ENCODE measurements around the gene DEF6. TPM values are rescaled to one million over a fixed set of nuclear protein-coding genes. Genes with fewer than 3 reads are reported as not detected.
A peak's percentile ranks its signal among the peaks of the same experiment; 100 is the strongest.

The DEF6 gene
- total and polyA plus RNA-seq, 2 of the 13 experiments (the other 11 are each of a cell fraction or from before 2014, with no cell fraction given), result 5.2 to 10.0 TPM

- TF ChIP-seq RXRA (CRISPR knock-in tag; IDR thresholded peaks at IDR 0.05) (peak; percentile 67; the same call in 1 of the 2 replicates), ZNF878 (CRISPR knock-in tag; IDR thresholded peaks at IDR 0.05) (no peak), ZGPAT (CRISPR knock-in tag; IDR thresholded peaks at IDR 0.05) (peak; percentile 60), ZNF562 (CRISPR knock-in tag; IDR thresholded peaks at IDR 0.05; ENCODE audit: borderline replicate concordance) (no peak), ELF1 (CRISPR knock-in tag; IDR thresholded peaks at IDR 0.05) (peak; percentile 38; the same call in 1 of the 2 replicates), GABPB1 (CRISPR knock-in tag; IDR thresholded peaks at IDR 0.05) (peak; percentile 60; the same call in 1 of the 2 replicates), ZNF616 (CRISPR knock-in tag; IDR thresholded peaks at IDR 0.05; ENCODE audit: low read depth) (no peak), SKI (IDR thresholded peaks at IDR 0.05; ENCODE audit: partially characterized antibody) (peak; percentile 77), ARID5B (CRISPR knock-in tag; IDR thresholded peaks at IDR 0.05) (peak; percentile 83), ZBTB38 (CRISPR knock-in tag; IDR thresholded peaks at IDR 0.05) (peak; percentile 60; the same call in 1 of the 2 replicates), BCL3 (CRISPR knock-in tag; IDR thresholded peaks at IDR 0.05) (no peak), SOX13 (IDR thresholded peaks at IDR 0.05) (no peak; the same call in 1 of the 2 replicates), SOX13 (CRISPR knock-in tag; conservative IDR thresholded peaks at IDR 0.05 in 1 of 2, IDR thresholded peaks at IDR 0.05 in 1 of 2) (0 out of 4 replicates have a peak, but pooled peaks of 1 of the 2 experiments have one; percentile 23), SALL1 (CRISPR knock-in tag; IDR thresholded peaks at IDR 0.05) (peak; percentile 41; the same call in 1 of the 2 replicates), FOXK1 (CRISPR knock-in tag; IDR thresholded peaks at IDR 0.05; ENCODE audit: borderline replicate concordance, low read depth) (peak; percentile 74; the same call in 1 of the 2 replicates)
- TF ChIP-seq, protein P1, sequence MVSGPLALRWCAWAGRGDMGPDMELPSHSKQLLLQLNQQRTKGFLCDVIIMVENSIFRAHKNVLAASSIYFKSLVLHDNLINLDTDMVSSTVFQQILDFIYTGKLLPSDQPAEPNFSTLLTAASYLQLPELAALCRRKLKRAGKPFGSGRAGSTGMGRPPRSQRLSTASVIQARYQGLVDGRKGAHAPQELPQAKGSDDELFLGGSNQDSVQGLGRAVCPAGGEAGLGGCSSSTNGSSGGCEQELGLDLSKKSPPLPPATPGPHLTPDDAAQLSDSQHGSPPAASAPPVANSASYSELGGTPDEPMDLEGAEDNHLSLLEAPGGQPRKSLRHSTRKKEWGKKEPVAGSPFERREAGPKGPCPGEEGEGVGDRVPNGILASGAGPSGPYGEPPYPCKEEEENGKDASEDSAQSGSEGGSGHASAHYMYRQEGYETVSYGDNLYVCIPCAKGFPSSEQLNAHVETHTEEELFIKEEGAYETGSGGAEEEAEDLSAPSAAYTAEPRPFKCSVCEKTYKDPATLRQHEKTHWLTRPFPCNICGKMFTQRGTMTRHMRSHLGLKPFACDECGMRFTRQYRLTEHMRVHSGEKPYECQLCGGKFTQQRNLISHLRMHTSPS (CRISPR knock-in tag; IDR thresholded peaks at IDR 0.05; ENCODE audit: low read depth), result peak; percentile 89
- TF ChIP-seq, protein P2, sequence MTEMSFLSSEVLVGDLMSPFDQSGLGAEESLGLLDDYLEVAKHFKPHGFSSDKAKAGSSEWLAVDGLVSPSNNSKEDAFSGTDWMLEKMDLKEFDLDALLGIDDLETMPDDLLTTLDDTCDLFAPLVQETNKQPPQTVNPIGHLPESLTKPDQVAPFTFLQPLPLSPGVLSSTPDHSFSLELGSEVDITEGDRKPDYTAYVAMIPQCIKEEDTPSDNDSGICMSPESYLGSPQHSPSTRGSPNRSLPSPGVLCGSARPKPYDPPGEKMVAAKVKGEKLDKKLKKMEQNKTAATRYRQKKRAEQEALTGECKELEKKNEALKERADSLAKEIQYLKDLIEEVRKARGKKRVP (CRISPR knock-in tag; IDR thresholded peaks at IDR 0.05), result peak in 1 of 2 experiments; percentile 95; a peak in 2 of 4 replicates
- TF ChIP-seq, protein P3, sequence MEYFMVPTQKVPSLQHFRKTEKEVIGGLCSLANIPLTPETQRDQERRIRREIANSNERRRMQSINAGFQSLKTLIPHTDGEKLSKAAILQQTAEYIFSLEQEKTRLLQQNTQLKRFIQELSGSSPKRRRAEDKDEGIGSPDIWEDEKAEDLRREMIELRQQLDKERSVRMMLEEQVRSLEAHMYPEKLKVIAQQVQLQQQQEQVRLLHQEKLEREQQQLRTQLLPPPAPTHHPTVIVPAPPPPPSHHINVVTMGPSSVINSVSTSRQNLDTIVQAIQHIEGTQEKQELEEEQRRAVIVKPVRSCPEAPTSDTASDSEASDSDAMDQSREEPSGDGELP (IDR thresholded peaks at IDR 0.05; ENCODE audit: borderline replicate concordance, low read depth), result peak; percentile 23; the same call in 1 of the 2 replicates
These were observed 72.6 kb downstream of the DEF6 start (continued) for GRCh38 chr6:35370124-35370741.

Measured in HepG2 (cell line).